Glutamatergic neuron (in vitro differentiated cells): Measurements from ENCODE around the gene KIF6. TPM values are rescaled to one million over a fixed set of nuclear protein-coding genes. Genes with fewer than 3 reads are reported as not detected.

ENCODE experiments used
- DNase-seq: peaks from one replicate; pipeline ENCODE4 v3.0.0; 2022
- H3K27ac Mint-ChIP-seq: one replicate; pipeline ENCODE4 v1.8.0; 2020; ENCODE audit warnings: mild to moderate bottlenecking, mixed read lengths, inconsistent platforms; ENCODE audit not compliant: unreplicated experiment
- H3K27me3 Mint-ChIP-seq: one replicate; pipeline ENCODE4 v1.8.0; 2020; ENCODE audit warnings: mild to moderate bottlenecking, moderate library complexity, mixed read lengths, inconsistent platforms; ENCODE audit not compliant: unreplicated experiment
- H3K36me3 Mint-ChIP-seq: one replicate; pipeline ENCODE4 v1.8.0; 2020; ENCODE audit warnings: mild to moderate bottlenecking, mixed read lengths, inconsistent platforms; ENCODE audit not compliant: unreplicated experiment
- H3K4me1 Mint-ChIP-seq: one replicate; pipeline ENCODE4 v1.8.0; 2020; ENCODE audit warnings: mild to moderate bottlenecking, low read depth, mixed read lengths, inconsistent platforms; ENCODE audit not compliant: unreplicated experiment
- H3K4me3 Mint-ChIP-seq: one replicate; pipeline ENCODE4 v1.8.0; 2020; ENCODE audit warnings: mild to moderate bottlenecking, mixed read lengths, inconsistent platforms; ENCODE audit not compliant: unreplicated experiment
- H3K9me3 Mint-ChIP-seq: one replicate; pipeline ENCODE4 v1.8.0; 2020; ENCODE audit warnings: mild to moderate bottlenecking, moderate library complexity, mixed read lengths, inconsistent platforms; ENCODE audit not compliant: unreplicated experiment
- CTCF ChIP-seq: fragments of 200-600 bp; sonication (generic); IDR thresholded peaks from one replicate; pipeline ENCODE4 v1.5.0; 2021; ENCODE audit not compliant: partially characterized antibody, unreplicated experiment
- total RNA-seq: library from RNA; stranded (reverse); fragmentation: NEBNext Ultra II Directional; extraction: Animal tissue kit (Norgen Biotek cat#: 25700); gene quantifications from one replicate; pipeline ENCODE4 v1.2.1, GENCODE V29; 2021; ENCODE audit not compliant: unreplicated experiment

KIF6 gene
- total RNA-seq, 1 donor from 2014 or later: 1.1 TPM

- TF ChIP-seq CTCF: no peak
- Mint-ChIP-seq H3K36me3 (peaks cover 4% of the 10 kb centered on the region), H3K4me3 (no peak overlapping the region), H3K4me1 (peaks cover 4% of the 10 kb centered on the region), H3K27me3 (peaks cover 2% of the 10 kb centered on the region), H3K9me3 (peaks cover 2% of the 10 kb centered on the region), H3K27ac (no peak overlapping the region)
- no peak for DNase-seq
Measured at GRCh38 chr6:39298061-39298460, 427.1 kb downstream of the KIF6 start.

- peak; percentile 40 for DNase-seq
- TF ChIP-seq CTCF: no peak
- Mint-ChIP-seq H3K27me3 (peaks cover 2% of the 10 kb centered on the region), H3K4me1 (peaks cover 4% of the 10 kb centered on the region), H3K9me3 (peaks cover 2% of the 10 kb centered on the region), H3K36me3 (peaks cover 4% of the 10 kb centered on the region), H3K27ac (no peak overlapping the region), H3K4me3 (no peak overlapping the region)
Measured at GRCh38 chr6:39296745-39297640, 428.2 kb downstream of the KIF6 start.

GRCh38 chr6:39295611-39296011 is 429.6 kb downstream of the KIF6 start:
- peaks cover 3% of the 10 kb centered on the region for H3K9me3 Mint-ChIP-seq
- peaks cover 4% of the 10 kb centered on the region for H3K4me1 Mint-ChIP-seq
- TF ChIP-seq CTCF: no peak
- H3K27ac Mint-ChIP-seq: no peak overlapping the region
- peaks cover 2% of the 10 kb centered on the region for H3K36me3 Mint-ChIP-seq
- no peak overlapping the region for H3K4me3 Mint-ChIP-seq
- H3K27me3 Mint-ChIP-seq: peaks cover 5% of the 10 kb centered on the region
- DNase-seq: no peak

- no peak for TF ChIP-seq CTCF
- H3K4me1 Mint-ChIP-seq: peaks cover 4% of the 10 kb centered on the region
- no peak for DNase-seq
- H3K36me3 Mint-ChIP-seq: no peaks in the 10 kb centered on the region
- no peak overlapping the region for H3K4me3 Mint-ChIP-seq
- peaks cover 5% of the 10 kb centered on the region for H3K27me3 Mint-ChIP-seq
- no peak overlapping the region for H3K27ac Mint-ChIP-seq
- peaks cover 3% of the 10 kb centered on the region for H3K9me3 Mint-ChIP-seq
Measured at GRCh38 chr6:39294899-39295298, 430.3 kb downstream of the KIF6 start.

- Mint-ChIP-seq H3K9me3 (peaks cover 3% of the 10 kb centered on the region), H3K36me3 (no peaks in the 10 kb centered on the region), H3K4me1 (peaks cover 4% of the 10 kb centered on the region), H3K27ac (no peak overlapping the region), H3K4me3 (no peak overlapping the region), H3K27me3 (peaks cover 5% of the 10 kb centered on the region)
- TF ChIP-seq CTCF: no peak
- DNase-seq: no peak
Measured at GRCh38 chr6:39294133-39294532, 431.1 kb downstream of the KIF6 start.
